Airway epithelial cell (primary cell): ENCODE measurements around the gene IL1R1. TPM values are rescaled to one million over a fixed set of nuclear protein-coding genes. Genes with fewer than 3 reads are reported as not detected.

ENCODE experiments used
- total RNA-seq: library from RNA; depleted of rRNA; stranded (reverse); fragments of >200 nt; gene quantifications from 2 replicates; pipeline ENCODE4 v1.2.3, GENCODE V29; 2015

The IL1R1 gene
- total RNA-seq, result 2.3 and 5.1 TPM in 2 replicates

GRCh38 chr2:102141970-102142828, at the start of gene IL1R1:
Gene IL1R1 (plus strand): TSS chr2:102142746. CDS start chr2:102157725, 14,979 bp downstream.

GRCh38 chr2:102186791-102187495, 44.4 kb downstream of the IL1R1 start, which contains the start of gene IL1RL2:
Gene IL1RL2 (plus strand): TSS chr2:102187023. CDS start chr2:102187868, 845 bp downstream.

Other genes with a start within 250 kb of the IL1R1 start
- 0.35 TPM in 1 of 2 replicates, not detected in the other for gene IL1R2, start 150.8 kb upstream of the IL1R1 start, total RNA-seq
- 0.63 and 1.3 TPM in 2 replicates for gene IL1RL2, start 44.3 kb downstream of the IL1R1 start, total RNA-seq
- gene IL1RL1, start 168.8 kb downstream of the IL1R1 start, total RNA-seq, result 0.56 and 1.1 TPM in 2 replicates
- gene IL18R1, start 213.1 kb downstream of the IL1R1 start, total RNA-seq, result 0.84 and 1.2 TPM in 2 replicates